ENCODE results near the gene AHCYL2.

GRCh38 chr7:129334473-129334872 is 109.6 kb downstream of the AHCYL2 start:
- no peak for TF ChIP-seq ETV6 (CRISPR knock-in tag; IDR thresholded peaks at IDR 0.05)
- no peak for TF ChIP-seq CTCF (IDR thresholded peaks at IDR 0.05)
- no peak for TF ChIP-seq MXD4 (CRISPR knock-in tag; IDR thresholded peaks at IDR 0.05; ENCODE audit: borderline replicate concordance)
- TF ChIP-seq ATF1 (CRISPR knock-in tag; IDR thresholded peaks at IDR 0.05), result no peak
- TF ChIP-seq ATF3 (CRISPR knock-in tag; conservative IDR thresholded peaks at IDR 0.05), result no peak
- no peak for TF ChIP-seq RELA (CRISPR knock-in tag; IDR thresholded peaks at IDR 0.05; ENCODE audit: borderline replicate concordance)
